HL-60 (cell line): Measurements from ENCODE around the gene GPR84.

Source experiments
- CTCF ChIP-seq: IDR thresholded peaks from one replicate; pipeline ENCODE4 v1.5.1; 2011; ENCODE audit warnings: low read length, control low read depth, inconsistent platforms; ENCODE audit not compliant: insufficient read depth
- TF ChIP-seq, protein P1 (sequence below): IDR thresholded peaks from 2 replicates; pipeline ENCODE4 v1.6.1; 2012; ENCODE audit warnings: low read depth; ENCODE audit not compliant: insufficient replicate concordance

- no peak for TF ChIP-seq CTCF
- TF ChIP-seq, protein P1, sequence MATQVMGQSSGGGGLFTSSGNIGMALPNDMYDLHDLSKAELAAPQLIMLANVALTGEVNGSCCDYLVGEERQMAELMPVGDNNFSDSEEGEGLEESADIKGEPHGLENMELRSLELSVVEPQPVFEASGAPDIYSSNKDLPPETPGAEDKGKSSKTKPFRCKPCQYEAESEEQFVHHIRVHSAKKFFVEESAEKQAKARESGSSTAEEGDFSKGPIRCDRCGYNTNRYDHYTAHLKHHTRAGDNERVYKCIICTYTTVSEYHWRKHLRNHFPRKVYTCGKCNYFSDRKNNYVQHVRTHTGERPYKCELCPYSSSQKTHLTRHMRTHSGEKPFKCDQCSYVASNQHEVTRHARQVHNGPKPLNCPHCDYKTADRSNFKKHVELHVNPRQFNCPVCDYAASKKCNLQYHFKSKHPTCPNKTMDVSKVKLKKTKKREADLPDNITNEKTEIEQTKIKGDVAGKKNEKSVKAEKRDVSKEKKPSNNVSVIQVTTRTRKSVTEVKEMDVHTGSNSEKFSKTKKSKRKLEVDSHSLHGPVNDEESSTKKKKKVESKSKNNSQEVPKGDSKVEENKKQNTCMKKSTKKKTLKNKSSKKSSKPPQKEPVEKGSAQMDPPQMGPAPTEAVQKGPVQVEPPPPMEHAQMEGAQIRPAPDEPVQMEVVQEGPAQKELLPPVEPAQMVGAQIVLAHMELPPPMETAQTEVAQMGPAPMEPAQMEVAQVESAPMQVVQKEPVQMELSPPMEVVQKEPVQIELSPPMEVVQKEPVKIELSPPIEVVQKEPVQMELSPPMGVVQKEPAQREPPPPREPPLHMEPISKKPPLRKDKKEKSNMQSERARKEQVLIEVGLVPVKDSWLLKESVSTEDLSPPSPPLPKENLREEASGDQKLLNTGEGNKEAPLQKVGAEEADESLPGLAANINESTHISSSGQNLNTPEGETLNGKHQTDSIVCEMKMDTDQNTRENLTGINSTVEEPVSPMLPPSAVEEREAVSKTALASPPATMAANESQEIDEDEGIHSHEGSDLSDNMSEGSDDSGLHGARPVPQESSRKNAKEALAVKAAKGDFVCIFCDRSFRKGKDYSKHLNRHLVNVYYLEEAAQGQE: no peak
These were observed 9.6 kb upstream of the GPR84 start for GRCh38 chr12:54373649-54374561.
